Neural cell (in vitro differentiated cells): ENCODE data around the gene LMBRD2. TPM values are rescaled to one million over a fixed set of nuclear protein-coding genes. Genes with fewer than 3 reads are reported as not detected.

Experiments
- H2AFZ ChIP-seq: fragments of 200-600, 300-800 bp; sonication (generic), shearing (Covaris generic); 2 replicates; pipeline ENCODE4 v1.6.0; 2014; ENCODE audit warnings: low read depth, mild to moderate bottlenecking, antibody characterized with exemption, low read length, moderate library complexity
- H3F3A ChIP-seq: fragments of 200-600 bp; shearing (Covaris generic); 2 replicates; pipeline ENCODE4 v1.6.1; 2016; ENCODE audit warnings: mild to moderate bottlenecking, moderate library complexity, mixed read lengths, antibody characterized with exemption, low read length; ENCODE audit not compliant: insufficient read depth, poor library complexity, severe bottlenecking
- H3K27ac ChIP-seq: fragments of 200-600, 300-800 bp; sonication (generic), shearing (Covaris generic); 2 replicates; pipeline ENCODE4 v1.5.1; 2014; ENCODE audit warnings: mild to moderate bottlenecking, low read length, moderate library complexity
- H3K27me3 ChIP-seq: fragments of 300-800, 200-600 bp; sonication (generic), shearing (Covaris generic); 2 replicates; pipeline ENCODE4 v1.6.0; 2014; ENCODE audit warnings: mild to moderate bottlenecking, low read depth, low read length, moderate library complexity; ENCODE audit not compliant: insufficient read depth
- H3K36me3 ChIP-seq: fragments of 300-800, 200-600 bp; sonication (generic), shearing (Covaris generic); 2 replicates; pipeline ENCODE4 v1.5.1; 2014; ENCODE audit warnings: mild to moderate bottlenecking, antibody characterized with exemption, low read length, moderate library complexity; ENCODE audit not compliant: insufficient read depth
- H3K4me2 ChIP-seq: fragments of 300-800, 200-600 bp; sonication (generic), shearing (Covaris generic); 2 replicates; pipeline ENCODE4 v1.6.0; 2014; ENCODE audit warnings: mild to moderate bottlenecking, low read length
- H3K4me3 ChIP-seq: fragments of 300-800, 200-600 bp; sonication (generic), shearing (Covaris generic); 2 replicates; pipeline ENCODE4 v1.5.1; 2014; ENCODE audit warnings: mild to moderate bottlenecking, low read length, moderate library complexity
- H3K79me2 ChIP-seq: fragments of 200-600 bp; shearing (Covaris generic); replicated peaks from 2 replicates; pipeline ENCODE4 v1.6.0; 2014; ENCODE audit warnings: mild to moderate bottlenecking, low read length, moderate library complexity; ENCODE audit not compliant: insufficient read depth
- H3K9ac ChIP-seq: fragments of 300-800, 200-600 bp; sonication (generic), shearing (Covaris generic); 2 replicates; pipeline ENCODE4 v1.6.1; 2016; ENCODE audit warnings: mild to moderate bottlenecking, low read length, mixed read lengths
- H3K9me2 ChIP-seq: fragments of 200-600 bp; shearing (Covaris generic); 2 replicates; pipeline ENCODE4 v1.6.1; 2016; ENCODE audit warnings: mild to moderate bottlenecking, low read length, mixed read lengths; ENCODE audit not compliant: insufficient read depth
- H3K9me3 ChIP-seq: fragments of 200-600, 300-800 bp; sonication (generic), shearing (Covaris generic); 2 replicates; pipeline ENCODE4 v1.6.1; 2016; ENCODE audit warnings: mild to moderate bottlenecking, mixed run types, low read length, moderate library complexity, mixed read lengths
- H4K20me1 ChIP-seq: fragments of 200-600 bp; shearing (Covaris generic); 2 replicates; pipeline ENCODE4 v1.6.1; 2016; ENCODE audit warnings: mild to moderate bottlenecking, mixed run types; ENCODE audit not compliant: insufficient read depth
- EP300 ChIP-seq: fragments of 450-650 bp; conservative IDR thresholded peaks from 2 replicates; pipeline ENCODE4 v1.6.1; 2014; ENCODE audit warnings: antibody characterized with exemption, mild to moderate bottlenecking, moderate library complexity; ENCODE audit not compliant: poor library complexity, severe bottlenecking
- EZH2 ChIP-seq: fragments of 200-600, 300-800 bp; shearing (Covaris generic), sonication (generic); IDR thresholded peaks from 2 replicates; pipeline ENCODE4 v1.6.1; 2014; ENCODE audit warnings: antibody characterized with exemption, low read length, borderline replicate concordance, mild to moderate bottlenecking; ENCODE audit not compliant: insufficient read depth, poor library complexity, severe bottlenecking
- MXI1 ChIP-seq: fragments of 450-650 bp; conservative IDR thresholded peaks from 2 replicates; pipeline ENCODE4 v1.6.1; 2014; ENCODE audit warnings: antibody characterized with exemption, mild to moderate bottlenecking; ENCODE audit not compliant: poor library complexity, severe bottlenecking
- POLR2AphosphoS5 ChIP-seq: IDR thresholded peaks from 2 replicates; pipeline ENCODE4 v1.6.1; 2012
- RAD21 ChIP-seq: fragments of 450-650 bp; conservative IDR thresholded peaks from 2 replicates; pipeline ENCODE4 v1.6.1; 2014; ENCODE audit warnings: antibody characterized with exemption, mild to moderate bottlenecking, moderate library complexity
- SMC3 ChIP-seq: fragments of 450-650 bp; conservative IDR thresholded peaks from 2 replicates; pipeline ENCODE4 v1.6.1; 2014; ENCODE audit warnings: antibody characterized with exemption, mild to moderate bottlenecking, moderate library complexity; ENCODE audit not compliant: poor library complexity
- TAF1 ChIP-seq: IDR thresholded peaks from 2 replicates; pipeline ENCODE4 v1.6.1; 2012; ENCODE audit warnings: low read depth
- polyA plus RNA-seq: library from polyadenylated mRNA; depleted of rRNA; stranded (reverse); fragments of >200 nt; gene quantifications from 2 replicates; pipeline ENCODE4 v1.2.3, GENCODE V29; 2014
- TF ChIP-seq, protein P1 (sequence below): fragments of 450-650 bp; IDR thresholded peaks from 2 replicates; pipeline ENCODE4 v1.5.1; 2014; ENCODE audit warnings: antibody characterized with exemption, mild to moderate bottlenecking, moderate library complexity; ENCODE audit not compliant: poor library complexity, severe bottlenecking
- TF ChIP-seq, protein P2 (sequence below): IDR thresholded peaks from 2 replicates; pipeline ENCODE4 v1.6.1; 2012; ENCODE audit warnings: borderline replicate concordance

LMBRD2 gene
- polyA plus RNA-seq, 1 donor from 2014 or later: 25.7 TPM

DNA sequence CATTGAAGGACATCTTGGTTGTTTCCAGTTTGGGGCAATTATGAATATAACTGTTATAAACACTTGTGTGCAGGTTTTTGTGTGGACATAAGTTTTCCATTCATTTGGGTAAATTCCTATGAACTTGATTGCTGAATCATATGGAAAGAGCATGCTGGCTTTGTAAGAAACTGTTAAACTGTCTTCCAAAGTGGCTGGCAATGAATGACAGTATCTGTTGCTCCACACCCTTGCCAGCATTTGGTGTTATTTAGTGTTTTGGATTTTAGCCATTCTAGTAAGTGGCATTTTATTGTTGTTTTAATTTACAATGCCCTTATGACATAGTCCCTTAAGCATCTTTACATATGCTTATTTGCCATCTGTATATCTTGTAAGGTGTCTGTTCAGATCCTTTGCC, 55.2 kb downstream of the LMBRD2 start:
- Histone ChIP-seq H4K20me1 (no peaks in the 10 kb centered on the region), H2AFZ (no peak overlapping the region), H3F3A (no peaks in the 10 kb centered on the region), H3K4me2 (no peak overlapping the region), H3K4me3 (no peak overlapping the region), H3K27ac (no peak overlapping the region), H3K9me2 (no peaks in the 10 kb centered on the region), H3K27me3 (no peaks in the 10 kb centered on the region), H3K9me3 (peaks cover 5% of the 10 kb centered on the region), H3K9ac (no peak overlapping the region), H3K79me2 (no peaks in the 10 kb centered on the region), H3K36me3 (no peaks in the 10 kb centered on the region)
- TF ChIP-seq EP300 (no peak), POLR2AphosphoS5 (no peak), TAF1 (no peak), EZH2 (no peak), MXI1 (no peak), RAD21 (no peak), SMC3 (no peak)
- TF ChIP-seq, protein P1, sequence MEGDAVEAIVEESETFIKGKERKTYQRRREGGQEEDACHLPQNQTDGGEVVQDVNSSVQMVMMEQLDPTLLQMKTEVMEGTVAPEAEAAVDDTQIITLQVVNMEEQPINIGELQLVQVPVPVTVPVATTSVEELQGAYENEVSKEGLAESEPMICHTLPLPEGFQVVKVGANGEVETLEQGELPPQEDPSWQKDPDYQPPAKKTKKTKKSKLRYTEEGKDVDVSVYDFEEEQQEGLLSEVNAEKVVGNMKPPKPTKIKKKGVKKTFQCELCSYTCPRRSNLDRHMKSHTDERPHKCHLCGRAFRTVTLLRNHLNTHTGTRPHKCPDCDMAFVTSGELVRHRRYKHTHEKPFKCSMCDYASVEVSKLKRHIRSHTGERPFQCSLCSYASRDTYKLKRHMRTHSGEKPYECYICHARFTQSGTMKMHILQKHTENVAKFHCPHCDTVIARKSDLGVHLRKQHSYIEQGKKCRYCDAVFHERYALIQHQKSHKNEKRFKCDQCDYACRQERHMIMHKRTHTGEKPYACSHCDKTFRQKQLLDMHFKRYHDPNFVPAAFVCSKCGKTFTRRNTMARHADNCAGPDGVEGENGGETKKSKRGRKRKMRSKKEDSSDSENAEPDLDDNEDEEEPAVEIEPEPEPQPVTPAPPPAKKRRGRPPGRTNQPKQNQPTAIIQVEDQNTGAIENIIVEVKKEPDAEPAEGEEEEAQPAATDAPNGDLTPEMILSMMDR: no peak
- TF ChIP-seq, protein P2, sequence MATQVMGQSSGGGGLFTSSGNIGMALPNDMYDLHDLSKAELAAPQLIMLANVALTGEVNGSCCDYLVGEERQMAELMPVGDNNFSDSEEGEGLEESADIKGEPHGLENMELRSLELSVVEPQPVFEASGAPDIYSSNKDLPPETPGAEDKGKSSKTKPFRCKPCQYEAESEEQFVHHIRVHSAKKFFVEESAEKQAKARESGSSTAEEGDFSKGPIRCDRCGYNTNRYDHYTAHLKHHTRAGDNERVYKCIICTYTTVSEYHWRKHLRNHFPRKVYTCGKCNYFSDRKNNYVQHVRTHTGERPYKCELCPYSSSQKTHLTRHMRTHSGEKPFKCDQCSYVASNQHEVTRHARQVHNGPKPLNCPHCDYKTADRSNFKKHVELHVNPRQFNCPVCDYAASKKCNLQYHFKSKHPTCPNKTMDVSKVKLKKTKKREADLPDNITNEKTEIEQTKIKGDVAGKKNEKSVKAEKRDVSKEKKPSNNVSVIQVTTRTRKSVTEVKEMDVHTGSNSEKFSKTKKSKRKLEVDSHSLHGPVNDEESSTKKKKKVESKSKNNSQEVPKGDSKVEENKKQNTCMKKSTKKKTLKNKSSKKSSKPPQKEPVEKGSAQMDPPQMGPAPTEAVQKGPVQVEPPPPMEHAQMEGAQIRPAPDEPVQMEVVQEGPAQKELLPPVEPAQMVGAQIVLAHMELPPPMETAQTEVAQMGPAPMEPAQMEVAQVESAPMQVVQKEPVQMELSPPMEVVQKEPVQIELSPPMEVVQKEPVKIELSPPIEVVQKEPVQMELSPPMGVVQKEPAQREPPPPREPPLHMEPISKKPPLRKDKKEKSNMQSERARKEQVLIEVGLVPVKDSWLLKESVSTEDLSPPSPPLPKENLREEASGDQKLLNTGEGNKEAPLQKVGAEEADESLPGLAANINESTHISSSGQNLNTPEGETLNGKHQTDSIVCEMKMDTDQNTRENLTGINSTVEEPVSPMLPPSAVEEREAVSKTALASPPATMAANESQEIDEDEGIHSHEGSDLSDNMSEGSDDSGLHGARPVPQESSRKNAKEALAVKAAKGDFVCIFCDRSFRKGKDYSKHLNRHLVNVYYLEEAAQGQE: no peak

- TF ChIP-seq RAD21 (no peak), POLR2AphosphoS5 (no peak), SMC3 (no peak), EZH2 (no peak), TAF1 (no peak), EP300 (no peak), MXI1 (no peak)
- TF ChIP-seq, protein P1: no peak
- TF ChIP-seq, protein P2: no peak
- Histone ChIP-seq H3F3A (no peaks in the 10 kb centered on the region), H3K9me2 (no peaks in the 10 kb centered on the region), H3K36me3 (no peaks in the 10 kb centered on the region), H3K9me3 (peaks cover 5% of the 10 kb centered on the region), H3K27ac (no peak overlapping the region), H3K4me3 (no peak overlapping the region), H3K27me3 (no peaks in the 10 kb centered on the region), H2AFZ (no peak overlapping the region), H3K9ac (no peak overlapping the region), H4K20me1 (no peaks in the 10 kb centered on the region), H3K4me2 (no peak overlapping the region), H3K79me2 (no peaks in the 10 kb centered on the region)
These were observed 61.7 kb downstream of the LMBRD2 start for GRCh38 chr5:36089989-36090388.
